IPS-15b (cell line): Measurements from ENCODE around the gene SMIM20.

Source experiments
- H3K27me3 ChIP-seq: one replicate; pipeline ENCODE4 v1.6.1; 2013; ENCODE audit warnings: low read length; ENCODE audit not compliant: control insufficient read depth, insufficient read depth
- H3K36me3 ChIP-seq: one replicate; pipeline ENCODE4 v1.6.1; 2013; ENCODE audit warnings: low read length; ENCODE audit not compliant: control insufficient read depth, insufficient read depth
- H3K4me1 ChIP-seq: one replicate; pipeline ENCODE4 v1.6.1; 2013; ENCODE audit warnings: mild to moderate bottlenecking, low read length; ENCODE audit not compliant: control insufficient read depth, insufficient read depth
- H3K4me3 ChIP-seq: one replicate; pipeline ENCODE4 v1.5.1; 2013; ENCODE audit warnings: low read depth, low read length
- H3K9ac ChIP-seq: one replicate; pipeline ENCODE4 v1.6.1; 2013; ENCODE audit warnings: low read depth, mild to moderate bottlenecking, low read length
- H3K9me3 ChIP-seq: one replicate; pipeline ENCODE4 v1.6.1; 2013; ENCODE audit warnings: mild to moderate bottlenecking, low read length; ENCODE audit not compliant: control insufficient read depth, insufficient read depth

SMIM20 gene

GRCh38 chr4:25930731-25931354 lies 16.8 kb downstream of the SMIM20 start:
- Histone ChIP-seq H3K9ac (no peak overlapping the region), H3K36me3 (no peaks in the 10 kb centered on the region), H3K4me3 (no peak overlapping the region), H3K9me3 (no peaks in the 10 kb centered on the region), H3K4me1 (no peaks in the 10 kb centered on the region), H3K27me3 (no peaks in the 10 kb centered on the region)

- Histone ChIP-seq H3K27me3 (no peaks in the 10 kb centered on the region), H3K4me3 (no peak overlapping the region), H3K4me1 (no peaks in the 10 kb centered on the region), H3K9me3 (no peaks in the 10 kb centered on the region), H3K9ac (no peak overlapping the region), H3K36me3 (no peaks in the 10 kb centered on the region)
Measured at GRCh38 chr4:25936696-25937095, 22.7 kb downstream of the SMIM20 start.

- Histone ChIP-seq H3K27me3 (no peaks in the 10 kb centered on the region), H3K4me3 (no peak overlapping the region), H3K9me3 (no peaks in the 10 kb centered on the region), H3K36me3 (no peaks in the 10 kb centered on the region), H3K9ac (no peak overlapping the region), H3K4me1 (no peaks in the 10 kb centered on the region)
Measured at GRCh38 chr4:25937801-25938200, 23.8 kb downstream of the SMIM20 start.

GRCh38 chr4:25938366-25938765 lies 24.3 kb downstream of the SMIM20 start:
- H3K9me3 ChIP-seq: no peaks in the 10 kb centered on the region
- H3K4me1 ChIP-seq: no peaks in the 10 kb centered on the region
- H3K36me3 ChIP-seq: no peaks in the 10 kb centered on the region
- no peak overlapping the region for H3K4me3 ChIP-seq
- H3K9ac ChIP-seq: no peak overlapping the region
- H3K27me3 ChIP-seq: no peaks in the 10 kb centered on the region

- Histone ChIP-seq H3K4me1 (no peaks in the 10 kb centered on the region), H3K36me3 (no peaks in the 10 kb centered on the region), H3K9me3 (no peaks in the 10 kb centered on the region), H3K4me3 (no peak overlapping the region), H3K9ac (no peak overlapping the region), H3K27me3 (no peaks in the 10 kb centered on the region)
Measured at GRCh38 chr4:25938787-25939186, 24.8 kb downstream of the SMIM20 start.

- no peak overlapping the region for H3K9ac ChIP-seq
- no peak overlapping the region for H3K4me3 ChIP-seq
- H3K9me3 ChIP-seq: no peaks in the 10 kb centered on the region
- H3K4me1 ChIP-seq: no peaks in the 10 kb centered on the region
- no peaks in the 10 kb centered on the region for H3K36me3 ChIP-seq
- no peaks in the 10 kb centered on the region for H3K27me3 ChIP-seq
Measured at GRCh38 chr4:25939330-25939729, 25.3 kb downstream of the SMIM20 start.

GRCh38 chr4:25941457-25942221 lies 27.6 kb downstream of the SMIM20 start:
- Histone ChIP-seq H3K36me3 (no peaks in the 10 kb centered on the region), H3K9ac (no peak overlapping the region), H3K4me1 (no peaks in the 10 kb centered on the region), H3K27me3 (no peaks in the 10 kb centered on the region), H3K9me3 (no peaks in the 10 kb centered on the region), H3K4me3 (no peak overlapping the region)

GRCh38 chr4:25943312-25943711 lies 29.3 kb downstream of the SMIM20 start:
- Histone ChIP-seq H3K27me3 (no peaks in the 10 kb centered on the region), H3K36me3 (no peaks in the 10 kb centered on the region), H3K4me1 (no peaks in the 10 kb centered on the region), H3K9me3 (no peaks in the 10 kb centered on the region), H3K4me3 (no peak overlapping the region), H3K9ac (no peak overlapping the region)

GRCh38 chr4:25943805-25944204 lies 29.8 kb downstream of the SMIM20 start:
- no peaks in the 10 kb centered on the region for H3K4me1 ChIP-seq
- H3K4me3 ChIP-seq: no peak overlapping the region
- H3K9ac ChIP-seq: no peak overlapping the region
- H3K9me3 ChIP-seq: no peaks in the 10 kb centered on the region
- H3K27me3 ChIP-seq: no peaks in the 10 kb centered on the region
- H3K36me3 ChIP-seq: no peaks in the 10 kb centered on the region

- H3K9ac ChIP-seq: no peak overlapping the region
- no peaks in the 10 kb centered on the region for H3K36me3 ChIP-seq
- no peaks in the 10 kb centered on the region for H3K27me3 ChIP-seq
- no peaks in the 10 kb centered on the region for H3K9me3 ChIP-seq
- no peak overlapping the region for H3K4me3 ChIP-seq
- peaks cover 18% of the 10 kb centered on the region for H3K4me1 ChIP-seq
Measured at GRCh38 chr4:25948051-25948450, 34.0 kb downstream of the SMIM20 start.

- Histone ChIP-seq H3K36me3 (no peaks in the 10 kb centered on the region), H3K9ac (no peak overlapping the region), H3K9me3 (no peaks in the 10 kb centered on the region), H3K4me3 (no peak overlapping the region), H3K27me3 (no peaks in the 10 kb centered on the region), H3K4me1 (peaks cover 18% of the 10 kb centered on the region)
Measured at GRCh38 chr4:25949173-25949748, 35.2 kb downstream of the SMIM20 start.

GRCh38 chr4:25949994-25950393 lies 36.0 kb downstream of the SMIM20 start:
- Histone ChIP-seq H3K4me3 (no peak overlapping the region), H3K27me3 (no peaks in the 10 kb centered on the region), H3K36me3 (no peaks in the 10 kb centered on the region), H3K4me1 (peaks cover 18% of the 10 kb centered on the region), H3K9ac (no peak overlapping the region), H3K9me3 (no peaks in the 10 kb centered on the region)
